Endothelial cell of umbilical vein (primary cell): ENCODE results near the gene ASPHD2. TPM values are rescaled to one million over a fixed set of nuclear protein-coding genes. Genes with fewer than 3 reads are reported as not detected.

Experiments used
- BruUV-seq: library from RNA; stranded (reverse); fragments of 400-500 nt; replicated peaks from 2 replicates; lab custom pipeline; 2021; lab: Mats Ljungman, UMichigan
- CTCF ChIA-PET: fragments of 300-600, 350-600 bp; sonication (Branson Sonifier 250); formaldehyde crosslinking; loops from one replicate; lab custom pipeline; 2021; ENCODE audit warnings: antibody characterized with exemption, inconsistent platforms; lab: Charles Lee
- POLR2A ChIA-PET: fragments of 300-600, 350-600 bp; sonication (Branson Sonifier 250); formaldehyde crosslinking; loops from one replicate; lab custom pipeline; 2021; ENCODE audit warnings: antibody characterized with exemption, inconsistent platforms; lab: Charles Lee
- DNase-seq: peaks from one replicate; pipeline ENCODE4 v3.0.0-alpha.2; 2011; ENCODE audit warnings: low read depth, low spot score
- FAIRE-seq: peaks from 2 replicates; lab custom pipeline; 2011; peaks lifted over from hg19 to GRCh38; lab: Jason Lieb, UNC
- H2AFZ ChIP-seq: 2 replicates; pipeline ENCODE4 v1.6.0; 2012; ENCODE audit warnings: low read depth, low read length, control low read depth, inconsistent platforms
- H3K27ac ChIP-seq: 2 replicates; pipeline ENCODE4 v1.5.1; 2011; ENCODE audit warnings: low read depth, mild to moderate bottlenecking, control low read depth, low read length, moderate library complexity; ENCODE audit not compliant: insufficient read depth
- H3K27me3 ChIP-seq, 2 experiments: 2 replicates each; pipeline versions ENCODE4 v1.6.0 to v1.6.1; 2011; ENCODE audit warnings: low read length in 2 of 2, mixed read lengths in 1 of 2; ENCODE audit not compliant: control insufficient read depth in 2 of 2, insufficient read depth in 2 of 2
- H3K36me3 ChIP-seq, 2 experiments: 2 replicates in 1 of 2; 3 replicates in 1 of 2; pipeline ENCODE4 v1.5.1; 2011; ENCODE audit warnings: low read length in 2 of 2, mild to moderate bottlenecking in 1 of 2, moderate library complexity in 1 of 2; ENCODE audit not compliant: control insufficient read depth in 2 of 2, insufficient read depth in 2 of 2; ENCODE audit errors: extremely low read depth in 1 of 2
- H3K4me1 ChIP-seq: 3 replicates; pipeline ENCODE4 v1.5.1; 2011; ENCODE audit warnings: mild to moderate bottlenecking, low read length; ENCODE audit not compliant: control insufficient read depth, insufficient read depth; ENCODE audit errors: extremely low read depth
- H3K4me2 ChIP-seq: 2 replicates; pipeline ENCODE4 v1.6.1; 2011; ENCODE audit warnings: low read length, control low read depth, mixed read lengths; ENCODE audit not compliant: insufficient read depth
- H3K4me3 ChIP-seq, 3 experiments: fragments of 200-600 bp in 1 of 3; sonication (generic), shearing (Covaris generic) in 1 of 3; replicated peaks in 1 of 3; 2 replicates each; pipeline ENCODE4 v1.5.1; 2011 to 2016; ENCODE audit warnings: control low read depth in 3 of 3, low read length in 3 of 3, mild to moderate bottlenecking in 2 of 3, inconsistent platforms in 1 of 3, low read depth in 1 of 3, moderate library complexity in 1 of 3; ENCODE audit not compliant: insufficient read depth in 1 of 3
- H3K79me2 ChIP-seq: 2 replicates; pipeline ENCODE4 v1.6.0; 2012; ENCODE audit warnings: low read length, inconsistent platforms; ENCODE audit not compliant: control insufficient read depth, insufficient read depth
- H3K9ac ChIP-seq: replicated peaks from 2 replicates; pipeline ENCODE3; 2011; ENCODE audit warnings: low read length, control low read depth; ENCODE audit not compliant: insufficient read depth; ENCODE audit errors: extremely low read depth
- H3K9me1 ChIP-seq: replicated peaks from 3 replicates; pipeline ENCODE4 v1.6.0; 2011; ENCODE audit warnings: mild to moderate bottlenecking, low read length; ENCODE audit not compliant: control insufficient read depth, insufficient read depth; ENCODE audit errors: extremely low read depth
- H3K9me3 ChIP-seq: replicated peaks from 2 replicates; pipeline ENCODE4 v1.5.1; 2012; ENCODE audit warnings: low read length, inconsistent platforms; ENCODE audit not compliant: control insufficient read depth, insufficient read depth
- H4K20me1 ChIP-seq: replicated peaks from 2 replicates; pipeline ENCODE3; 2011; ENCODE audit warnings: mild to moderate bottlenecking, low read length; ENCODE audit not compliant: control insufficient read depth, insufficient read depth; ENCODE audit errors: extremely low read depth
- CTCF ChIP-seq, 2 donors: IDR thresholded peaks; 1 replicate in 1 of 2; 2 replicates in 1 of 2; pipeline ENCODE4 v1.5.1; 2011; ENCODE audit warnings: low read length in 2 of 2, mild to moderate bottlenecking in 2 of 2, moderate library complexity in 2 of 2, control low read depth in 1 of 2, inconsistent platforms in 1 of 2, low read depth in 1 of 2; ENCODE audit not compliant: insufficient read depth in 1 of 2; ENCODE audit errors: extremely low read depth in 1 of 2
- EZH2 ChIP-seq: IDR thresholded peaks from 2 replicates; pipeline ENCODE4 v1.6.1; 2012; ENCODE audit warnings: borderline replicate concordance, low read depth, mild to moderate bottlenecking, moderate library complexity, low read length, inconsistent platforms; ENCODE audit not compliant: severe bottlenecking
- FOS ChIP-seq: IDR thresholded peaks from 2 replicates; pipeline ENCODE4 v1.6.1; 2011; ENCODE audit warnings: mild to moderate bottlenecking, low read length, moderate library complexity, borderline replicate concordance; ENCODE audit not compliant: insufficient read depth
- GATA2 ChIP-seq: IDR thresholded peaks from 2 replicates; pipeline ENCODE4 v1.7.0; 2011; ENCODE audit warnings: low read depth, mild to moderate bottlenecking, moderate library complexity, mixed read lengths, low read length; ENCODE audit not compliant: insufficient read length, insufficient read depth
- JUN ChIP-seq: IDR thresholded peaks from 2 replicates; pipeline ENCODE4 v1.6.1; 2011; ENCODE audit warnings: borderline replicate concordance, low read depth; ENCODE audit not compliant: insufficient read length, insufficient read depth
- MYC ChIP-seq: IDR thresholded peaks from one replicate; pipeline ENCODE4 v1.6.1; 2011; ENCODE audit warnings: mild to moderate bottlenecking, low read depth, low read length
- POLR2A ChIP-seq: IDR thresholded peaks from 2 replicates; pipeline ENCODE4 v1.6.1; 2012; ENCODE audit warnings: low read depth, mild to moderate bottlenecking, control low read depth, low read length
- POLR2AphosphoS5 ChIP-seq: IDR thresholded peaks from 2 replicates; pipeline ENCODE4 v1.6.1; 2012; ENCODE audit warnings: low read depth, mild to moderate bottlenecking, control low read depth, low read length, moderate library complexity; ENCODE audit not compliant: insufficient read depth
- dilution Hi-C: fragments of 300-500 bp; cut with MboI; formaldehyde crosslinking; loops from one replicate; pipeline ENCODE4 v1.15.0; 2019; ENCODE audit warnings: low sequenced_read_pairs; ENCODE audit not compliant: extremely low pct_ligation_motif_present
- intact Hi-C: fragments of 100-400 bp; cut with micrococcal nuclease; formaldehyde crosslinking; loops from one replicate; pipeline ENCODE4 v1.10.0; 2022
- polyA plus RNA-seq, 4 experiments: library from polyadenylated mRNA; depleted of rRNA in 3 of 4; stranded (reverse) in 3 of 4; unstranded in 1 of 4; fragments of >200 nt; gene quantifications; 2 replicates each; pipeline versions ENCODE4 v1.2.1 to v1.2.3, GENCODE V29; 2011 to 2012; ENCODE audit warnings: missing spikeins in 1 of 4
- total RNA-seq: library from RNA; stranded (reverse); gene quantifications from 2 replicates; pipeline ENCODE4 v1.2.3, GENCODE V29; 2021
- TF ChIP-seq, protein P1 (sequence below): IDR thresholded peaks from 2 replicates; pipeline ENCODE4 v1.6.1; 2011; ENCODE audit not compliant: insufficient read depth, insufficient read length

ASPHD2 gene
- total and polyA plus RNA-seq, 2 donors (not counting 3 experiments of a cell fraction or from before 2014, with no cell fraction given) = 4.8 to 5.5 TPM

GRCh38 chr22:26476705-26477340, 47.8 kb downstream of the ASPHD2 start:
- no peaks in the 10 kb centered on the region for H3K9me3 ChIP-seq
- dilution Hi-C loops = no loop called here
- POLR2A ChIA-PET = no interaction called here
- no peaks in the 10 kb centered on the region for H4K20me1 ChIP-seq
- DNase-seq = no peak
- H3K4me2 ChIP-seq = no peak overlapping the region
- BruUV-seq = no TSS peak
- H2AFZ ChIP-seq = no peak overlapping the region
- no peak overlapping the region for H3K4me3 ChIP-seq
- intact Hi-C loops = no loop called here
- H3K9ac ChIP-seq = no peak overlapping the region
- H3K36me3 ChIP-seq = peaks cover 5 to 21% of the 10 kb centered on the region in 2 experiments
- no peaks in the 10 kb centered on the region for H3K9me1 ChIP-seq
- H3K27me3 ChIP-seq = no peaks in the 10 kb centered on the region
- H3K79me2 ChIP-seq = peaks cover 13% of the 10 kb centered on the region
- peaks cover 20% of the 10 kb centered on the region for H3K4me1 ChIP-seq
- H3K27ac ChIP-seq = no peak overlapping the region
- CTCF ChIA-PET = interaction anchor here (0.6 kb wide), 1 partner anchor 116 kb away, joined by 3 read pairs; no protein-coding TSS in a partner anchor
- TF ChIP-seq POLR2AphosphoS5 = no peak
- no peak for TF ChIP-seq GATA2
- no peak for TF ChIP-seq JUN
- no peak for TF ChIP-seq MYC
- TF ChIP-seq POLR2A = no peak
- no peak for FAIRE-seq

GRCh38 chr22:26477341-26477731, 48.3 kb downstream of the ASPHD2 start:
- peaks cover 15% of the 10 kb centered on the region for H3K4me1 ChIP-seq
- peaks cover 13% of the 10 kb centered on the region for H3K79me2 ChIP-seq
- no peaks in the 10 kb centered on the region for H4K20me1 ChIP-seq
- no peak overlapping the region for H2AFZ ChIP-seq
- peaks cover 5 to 16% of the 10 kb centered on the region in 2 experiments for H3K36me3 ChIP-seq
- CTCF ChIA-PET = interaction anchor here (0.6 kb wide), 1 partner anchor 117 kb away, joined by 3 read pairs; no protein-coding TSS in a partner anchor
- no peaks in the 10 kb centered on the region for H3K9me3 ChIP-seq
- DNase-seq (no peak), FAIRE-seq (no peak)
- no peak overlapping the region for H3K27ac ChIP-seq
- no TSS peak for BruUV-seq
- H3K4me2 ChIP-seq = no peak overlapping the region
- TF ChIP-seq JUN = no peak
- TF ChIP-seq MYC = no peak
- no peak for TF ChIP-seq GATA2
- no peak for TF ChIP-seq FOS
- TF ChIP-seq POLR2AphosphoS5 = no peak
- TF ChIP-seq EZH2 = no peak
- TF ChIP-seq POLR2A = no peak
- TF ChIP-seq, protein P1, sequence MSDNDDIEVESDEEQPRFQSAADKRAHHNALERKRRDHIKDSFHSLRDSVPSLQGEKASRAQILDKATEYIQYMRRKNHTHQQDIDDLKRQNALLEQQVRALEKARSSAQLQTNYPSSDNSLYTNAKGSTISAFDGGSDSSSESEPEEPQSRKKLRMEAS = no peak
- TF ChIP-seq CTCF (IDR thresholded peaks at IDR 0.05; ENCODE audit: extremely low read depth in 1 of 2, insufficient read depth in 1 of 2, low read depth in 1 of 2, low read length in 2 of 2) = no peak
- no peak overlapping the region for H3K9ac ChIP-seq
- H3K27me3 ChIP-seq = no peaks in the 10 kb centered on the region
- POLR2A ChIA-PET = no interaction called here
- no peak overlapping the region for H3K4me3 ChIP-seq
- intact Hi-C loops (no loop called here), dilution Hi-C loops (no loop called here)
- no peaks in the 10 kb centered on the region for H3K9me1 ChIP-seq
